GM13976 (cell line): ENCODE data around the gene SETD1A.

Source experiments
- DNase-seq: peaks from one replicate; pipeline ENCODE4 v3.0.0; 2012; ENCODE audit warnings: low spot score
- in situ Hi-C: fragments of 300-500 bp; cut with MboI; formaldehyde crosslinking; loops from one replicate; pipeline ENCODE4 v1.12.0; 2022; ENCODE audit warnings: low sequenced_read_pairs, mixed read lengths, inconsistent platforms; ENCODE audit not compliant: unreplicated experiment
- TF ChIP-seq, protein P1 (sequence below): IDR thresholded peaks from 2 replicates; pipeline ENCODE4 v1.5.1; 2012; ENCODE audit warnings: borderline replicate concordance, mild to moderate bottlenecking; ENCODE audit not compliant: insufficient read depth; ENCODE audit errors: extremely low read depth, missing control alignments, control extremely low read depth

SETD1A gene

DNA sequence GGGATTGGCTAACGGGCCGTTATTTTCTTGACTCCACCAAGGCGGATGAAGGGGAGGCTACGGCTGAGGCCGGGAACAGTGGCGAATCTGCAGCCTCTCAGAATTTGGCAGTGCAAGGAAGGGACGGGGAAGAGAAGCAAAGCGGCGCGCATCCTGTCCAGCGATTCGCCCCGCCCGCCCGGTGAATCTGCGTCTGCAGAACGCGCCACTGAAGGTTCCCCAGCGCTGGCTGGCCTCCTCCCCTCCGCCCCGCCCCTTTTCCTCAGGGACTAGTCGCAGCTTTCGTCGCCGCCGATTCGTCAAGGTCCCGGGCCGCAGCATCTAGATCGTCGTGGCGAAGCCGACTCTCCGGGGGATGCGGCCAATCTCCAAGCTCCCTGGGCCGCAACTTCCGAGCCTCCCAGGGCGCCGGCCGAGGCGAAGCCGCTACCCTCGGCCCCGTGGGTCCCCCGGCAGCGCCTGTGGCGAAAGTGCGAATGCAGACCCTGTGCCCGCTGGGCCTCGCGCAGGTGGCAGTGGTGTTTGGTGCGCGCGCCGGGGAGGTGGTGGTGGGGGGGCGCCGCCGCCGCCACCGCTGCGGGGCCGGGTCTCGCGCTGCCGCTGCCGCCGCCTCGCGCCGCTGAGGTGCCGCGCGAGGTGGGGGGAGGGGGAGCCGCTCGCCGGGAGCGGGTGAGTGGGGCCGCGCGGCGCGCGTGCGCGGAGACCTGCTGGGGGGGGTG is at the start of gene SETD1A:
Gene SETD1A (plus strand): TSS at position 299 of the 719 bp plus-strand sequence. CDS start 978 bp downstream, outside the sequence.
- in situ Hi-C loops = loop anchor here (25.0 kb wide), 1 partner anchor 905 kb away; the partner anchor contains the start of gene ZNF267
- TF ChIP-seq, protein P1, sequence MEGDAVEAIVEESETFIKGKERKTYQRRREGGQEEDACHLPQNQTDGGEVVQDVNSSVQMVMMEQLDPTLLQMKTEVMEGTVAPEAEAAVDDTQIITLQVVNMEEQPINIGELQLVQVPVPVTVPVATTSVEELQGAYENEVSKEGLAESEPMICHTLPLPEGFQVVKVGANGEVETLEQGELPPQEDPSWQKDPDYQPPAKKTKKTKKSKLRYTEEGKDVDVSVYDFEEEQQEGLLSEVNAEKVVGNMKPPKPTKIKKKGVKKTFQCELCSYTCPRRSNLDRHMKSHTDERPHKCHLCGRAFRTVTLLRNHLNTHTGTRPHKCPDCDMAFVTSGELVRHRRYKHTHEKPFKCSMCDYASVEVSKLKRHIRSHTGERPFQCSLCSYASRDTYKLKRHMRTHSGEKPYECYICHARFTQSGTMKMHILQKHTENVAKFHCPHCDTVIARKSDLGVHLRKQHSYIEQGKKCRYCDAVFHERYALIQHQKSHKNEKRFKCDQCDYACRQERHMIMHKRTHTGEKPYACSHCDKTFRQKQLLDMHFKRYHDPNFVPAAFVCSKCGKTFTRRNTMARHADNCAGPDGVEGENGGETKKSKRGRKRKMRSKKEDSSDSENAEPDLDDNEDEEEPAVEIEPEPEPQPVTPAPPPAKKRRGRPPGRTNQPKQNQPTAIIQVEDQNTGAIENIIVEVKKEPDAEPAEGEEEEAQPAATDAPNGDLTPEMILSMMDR = no peak
- peak; percentile 98 for DNase-seq

DNA sequence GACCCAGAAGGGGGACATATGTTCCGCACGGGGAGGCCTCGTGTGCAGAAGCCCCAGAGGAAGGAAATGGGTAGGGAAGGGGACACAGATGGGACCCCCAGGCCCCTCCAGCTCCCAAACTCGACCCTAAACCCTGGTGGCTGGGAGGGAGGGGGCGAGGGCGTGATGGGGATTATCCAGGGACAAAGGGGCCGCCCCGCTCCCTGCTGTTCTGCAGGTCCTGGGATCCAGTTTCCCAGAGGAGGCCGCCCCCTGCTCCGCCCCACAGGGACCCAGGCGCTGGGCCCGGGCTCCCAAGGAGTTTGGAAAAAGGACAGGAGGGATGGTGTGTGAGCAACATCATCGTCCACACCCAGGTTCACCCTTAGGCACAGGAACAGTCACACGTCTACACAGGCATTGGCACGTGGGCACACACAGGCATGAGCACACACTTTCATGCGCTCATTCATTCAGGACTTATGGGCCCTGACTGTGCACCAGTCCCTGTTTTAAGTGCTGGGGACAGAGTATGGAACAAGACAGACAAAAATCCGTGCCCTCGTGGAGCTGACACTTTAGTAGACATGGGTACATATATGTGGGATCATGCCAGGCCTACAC is 47.0 kb upstream of the SETD1A start:
- no peak for DNase-seq
- in situ Hi-C loops = no loop called here
- TF ChIP-seq, protein P1 = no peak

DNA sequence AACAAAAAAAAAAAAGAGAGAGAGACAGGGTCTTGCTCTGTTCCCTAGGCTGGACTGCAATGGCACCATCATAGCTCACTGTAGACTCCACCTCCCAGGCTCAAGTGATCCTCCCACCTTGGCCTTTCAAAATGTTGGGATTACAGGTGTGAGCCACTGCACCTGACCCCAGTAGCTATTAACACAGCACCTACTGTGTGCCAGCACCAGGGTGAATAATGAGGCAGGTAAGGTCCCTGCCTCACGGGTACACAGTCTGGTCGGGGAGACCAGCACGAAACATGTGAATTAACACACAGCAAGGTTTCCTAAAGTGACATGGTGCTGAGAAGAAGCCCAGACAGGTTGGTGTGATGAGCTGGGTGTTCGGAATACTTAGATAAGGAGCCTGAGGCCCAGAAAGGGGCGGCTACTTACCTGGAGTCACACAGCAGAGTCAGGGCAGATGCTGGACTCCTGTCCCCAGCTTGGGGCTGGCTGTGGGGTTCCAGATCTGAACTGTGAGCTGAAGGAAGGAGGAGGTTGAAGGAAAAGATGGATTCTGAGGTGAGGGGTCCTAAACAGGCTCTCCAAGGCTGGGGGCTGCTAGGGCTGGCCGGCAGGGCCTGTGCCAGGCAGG is 44.7 kb upstream of the SETD1A start:
- TF ChIP-seq, protein P1 = no peak
- in situ Hi-C loops = no loop called here
- DNase-seq = no peak

DNA sequence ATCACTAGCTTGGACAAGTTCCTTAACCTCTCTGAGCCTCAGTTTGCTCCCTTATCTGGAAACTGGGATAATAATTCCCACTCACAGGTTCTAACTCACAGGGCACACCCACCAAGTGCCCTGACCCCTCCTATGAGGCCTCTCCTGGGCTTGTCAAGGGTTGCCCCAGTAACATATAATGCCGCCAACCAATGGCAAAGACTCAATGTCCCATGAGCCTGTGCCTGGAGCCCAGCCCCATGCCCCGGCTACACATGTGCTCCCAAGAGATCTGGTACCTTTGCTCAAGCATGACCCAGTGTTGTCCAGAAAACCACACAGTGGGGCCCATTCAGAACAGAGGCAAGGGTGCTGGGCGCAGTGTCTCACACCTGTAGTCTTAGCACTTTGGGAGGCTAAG is 42.7 kb upstream of the SETD1A start:
- in situ Hi-C loops = no loop called here
- no peak for DNase-seq
- TF ChIP-seq, protein P1 = no peak

DNA sequence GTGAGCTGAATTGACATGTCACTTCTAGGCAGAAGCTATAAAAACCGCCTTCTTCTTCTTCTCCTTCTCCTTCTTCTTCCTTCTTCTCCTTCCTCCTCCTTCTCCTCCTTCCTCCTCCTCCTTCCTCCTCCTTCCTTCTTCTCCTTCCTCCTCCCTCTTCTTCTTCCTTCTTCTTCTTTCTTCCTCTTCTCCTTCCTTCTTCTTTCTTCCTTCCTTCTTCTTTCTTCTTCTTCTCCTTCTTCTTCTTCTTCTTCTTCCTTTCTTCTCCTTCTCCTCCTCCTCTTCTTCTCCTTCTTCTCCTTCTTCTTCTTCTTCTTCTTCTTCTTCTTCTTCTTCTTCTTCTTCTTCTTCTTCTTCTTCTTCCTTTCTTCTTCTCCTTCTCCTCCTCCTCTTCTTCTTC is 38.9 kb upstream of the SETD1A start:
- TF ChIP-seq, protein P1 = no peak
- DNase-seq = no peak
- in situ Hi-C loops = no loop called here

DNA sequence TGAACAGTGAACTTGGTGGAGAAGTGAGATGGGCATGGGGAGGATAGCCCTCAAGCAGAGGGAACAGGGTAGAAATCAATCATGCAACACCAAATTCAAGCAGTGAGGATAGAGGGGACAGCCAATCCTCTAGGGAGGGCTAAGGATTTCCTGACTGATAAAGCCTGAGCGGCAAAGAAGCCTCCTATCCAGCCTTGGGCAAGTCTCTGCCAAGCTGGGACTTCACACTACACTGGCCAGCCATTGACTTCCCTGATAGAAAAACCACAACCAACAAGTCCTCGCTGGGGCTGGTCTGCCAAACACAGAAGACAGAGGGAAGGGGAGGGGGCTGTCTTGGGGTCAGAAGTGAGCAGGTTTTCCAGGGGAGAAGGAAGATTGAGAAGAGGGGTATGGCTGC is 36.7 kb upstream of the SETD1A start:
- TF ChIP-seq, protein P1 = no peak
- in situ Hi-C loops = no loop called here

DNA sequence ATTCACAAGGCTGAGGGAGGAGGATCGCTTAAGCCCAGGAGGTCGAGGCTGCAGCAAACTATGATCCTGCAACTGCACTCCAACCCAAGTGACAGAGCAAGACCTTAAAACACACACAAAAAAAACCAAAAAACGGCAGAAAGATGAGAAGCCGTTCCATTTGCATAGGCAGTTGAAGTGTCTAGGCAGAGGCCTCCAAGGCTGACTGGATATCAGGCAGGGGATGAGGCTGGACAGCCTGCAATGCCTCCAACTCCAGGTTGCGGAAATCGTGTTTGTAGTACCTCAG is 36.2 kb upstream of the SETD1A start:
- in situ Hi-C loops = no loop called here
- TF ChIP-seq, protein P1 = no peak
- no peak for DNase-seq

More for the DNA sequence above, 36.7 kb upstream of the SETD1A start:
- DNase-seq = no peak
